DMS 273 treated with DMSO at 0.1 percent for 48 hours (cell line): ENCODE measurements around the gene KIF1B.

Experiments
- DNase-seq: peaks from one replicate; lab custom pipeline; 2025; lab: John Stamatoyannopoulos, UW

Gene KIF1B

DNA sequence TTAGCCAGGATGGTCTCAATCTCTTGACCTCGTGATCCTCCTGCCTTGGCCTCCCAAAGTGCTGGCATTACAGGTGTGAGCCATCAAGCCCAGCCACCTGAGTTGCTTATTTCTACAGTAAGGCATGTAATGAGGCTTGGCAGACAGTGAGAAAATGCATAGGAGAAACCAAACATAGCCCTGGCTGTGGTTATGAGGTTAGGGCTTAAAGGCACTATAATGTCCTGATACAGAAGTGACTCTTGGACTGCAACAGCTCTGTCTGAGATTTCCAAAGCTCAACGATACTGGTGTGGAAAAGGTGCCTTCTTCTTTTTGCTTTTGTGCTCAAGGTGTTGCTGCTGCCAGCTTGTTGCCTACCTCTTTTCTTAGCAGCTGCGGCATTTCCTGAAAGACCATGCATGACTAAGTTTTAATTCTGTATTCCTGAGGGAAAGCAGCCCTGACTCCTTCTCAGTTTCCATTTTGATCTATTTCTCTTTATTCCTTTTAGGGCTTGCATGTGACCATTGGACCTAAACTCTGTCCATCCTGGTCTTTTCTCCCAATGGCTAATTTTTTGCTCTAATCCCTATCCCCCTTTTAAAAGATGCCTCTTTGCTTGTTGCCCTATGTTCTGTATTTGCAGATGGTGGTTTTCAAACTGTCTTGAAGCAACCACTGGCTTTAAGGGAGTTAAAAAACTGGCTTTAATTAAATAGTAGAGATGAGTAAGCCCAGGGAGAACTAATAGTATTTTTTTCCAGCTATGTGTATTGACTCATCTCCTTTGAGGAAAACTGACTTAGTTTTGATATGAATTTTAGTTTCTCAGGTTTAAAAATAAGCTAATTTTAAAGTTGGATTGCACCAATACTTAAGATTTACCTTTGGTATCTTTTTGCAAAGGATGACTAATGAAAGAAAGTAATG is 70.3 kb downstream of the KIF1B start:
- no peak for DNase-seq

DNA sequence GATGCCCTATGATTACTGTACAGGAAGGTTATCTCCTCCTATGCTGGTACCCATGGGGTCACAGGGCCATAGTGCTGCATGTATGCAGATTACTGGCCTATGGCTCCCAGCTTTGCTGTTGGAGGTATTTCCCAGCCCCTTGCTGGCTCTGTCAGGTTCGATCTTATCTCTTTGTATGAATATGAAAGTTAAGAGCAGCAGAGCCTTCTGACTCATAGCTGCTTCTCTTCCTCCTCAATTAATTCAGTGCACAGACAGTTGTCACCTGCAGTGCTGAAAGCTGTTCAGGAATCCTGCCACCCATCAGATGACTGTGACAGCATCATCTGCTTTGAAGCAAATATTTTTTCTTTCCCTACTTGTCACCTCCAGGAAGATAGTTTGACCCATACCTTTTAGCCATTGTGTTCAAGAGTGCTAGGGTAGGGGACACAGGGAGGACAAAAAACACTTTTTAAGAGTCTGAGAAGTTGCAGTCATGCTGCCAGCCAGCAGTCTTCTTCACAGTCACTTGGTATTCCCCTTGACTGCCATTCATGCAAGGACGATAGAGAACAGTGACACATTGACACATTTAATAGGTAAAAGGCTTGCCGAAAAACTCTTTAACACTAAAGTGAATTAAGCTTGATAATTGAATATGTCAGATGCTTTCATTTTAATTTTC is 73.1 kb downstream of the KIF1B start:
- DNase-seq, result no peak

DNA sequence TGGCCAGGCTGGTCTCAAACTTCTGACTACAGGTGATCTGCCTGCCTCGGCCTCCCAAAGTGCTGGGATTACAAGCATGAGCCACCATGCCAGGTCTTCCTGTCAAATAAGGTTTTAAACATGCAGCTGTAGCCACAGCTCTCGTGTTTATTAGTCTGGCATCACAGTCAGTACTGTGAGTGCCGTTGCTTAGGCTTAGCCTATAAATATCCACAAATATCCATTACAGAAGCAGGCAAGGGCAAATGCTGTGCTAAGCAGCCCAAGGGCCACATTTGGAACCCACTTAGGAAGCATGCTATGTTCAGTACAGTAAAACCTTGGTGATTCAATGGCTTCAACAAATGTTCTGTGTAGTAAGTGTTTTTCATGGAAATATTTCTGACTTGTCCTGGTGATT is 75.9 kb downstream of the KIF1B start:
- DNase-seq, result no peak

DNA sequence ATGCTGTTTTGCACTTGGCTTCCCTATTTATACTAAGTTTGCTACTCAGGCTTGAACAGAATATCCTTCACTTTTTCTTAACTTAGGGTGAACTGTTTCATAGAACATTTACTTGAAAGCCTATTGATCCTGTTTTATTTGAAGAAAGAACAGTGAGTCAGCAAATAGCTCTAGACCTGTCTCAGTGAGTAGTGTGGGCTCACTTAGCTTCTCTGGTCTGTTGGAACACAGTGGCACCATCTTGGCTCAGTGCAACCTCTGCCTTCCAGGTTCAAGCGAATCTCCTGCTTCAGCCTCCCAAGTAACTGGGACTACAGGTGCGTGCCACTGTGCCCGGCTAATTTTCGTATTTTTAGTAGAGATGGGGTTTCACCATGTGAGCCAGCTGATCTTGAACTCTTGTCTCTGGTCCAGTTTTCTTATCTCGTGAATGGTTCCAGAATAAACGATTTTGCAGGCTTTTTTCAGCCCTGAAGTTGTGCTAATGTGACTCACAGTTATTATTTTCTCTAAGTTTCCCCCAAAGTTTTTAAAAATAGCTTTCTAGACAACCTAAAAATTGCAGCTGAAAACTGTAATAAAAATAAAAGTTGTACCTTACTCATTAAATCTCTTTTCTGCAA is 76.8 kb downstream of the KIF1B start:
- DNase-seq, result no peak

DNA sequence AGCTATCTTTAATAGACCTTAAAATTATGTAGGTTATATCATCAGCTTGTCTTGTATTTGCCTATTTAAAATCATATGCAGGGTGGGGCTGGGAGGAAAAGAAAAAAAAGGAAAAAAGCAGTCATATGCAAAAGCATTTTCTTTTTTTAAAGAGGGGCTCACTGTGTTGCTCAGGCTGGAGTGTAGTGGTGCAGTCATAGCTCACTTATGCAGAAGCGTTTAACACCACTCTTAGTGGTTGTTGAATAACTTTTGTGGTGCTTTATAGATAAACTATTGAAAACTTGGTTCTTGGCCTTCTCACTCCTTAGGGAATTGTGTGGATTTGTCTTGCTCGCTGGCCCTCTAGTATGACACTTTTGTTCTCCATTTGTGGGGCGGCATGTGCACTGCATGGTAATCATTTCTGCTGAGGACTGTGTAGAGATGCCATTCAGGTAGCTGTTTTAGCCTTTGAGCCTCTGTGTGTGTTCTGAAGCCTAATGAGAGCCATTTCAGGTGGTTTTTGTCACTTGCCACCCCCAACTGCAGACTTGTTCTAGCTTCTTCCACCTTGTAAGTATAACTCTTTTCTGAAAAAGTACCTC is 77.8 kb downstream of the KIF1B start:
- no peak for DNase-seq

DNA sequence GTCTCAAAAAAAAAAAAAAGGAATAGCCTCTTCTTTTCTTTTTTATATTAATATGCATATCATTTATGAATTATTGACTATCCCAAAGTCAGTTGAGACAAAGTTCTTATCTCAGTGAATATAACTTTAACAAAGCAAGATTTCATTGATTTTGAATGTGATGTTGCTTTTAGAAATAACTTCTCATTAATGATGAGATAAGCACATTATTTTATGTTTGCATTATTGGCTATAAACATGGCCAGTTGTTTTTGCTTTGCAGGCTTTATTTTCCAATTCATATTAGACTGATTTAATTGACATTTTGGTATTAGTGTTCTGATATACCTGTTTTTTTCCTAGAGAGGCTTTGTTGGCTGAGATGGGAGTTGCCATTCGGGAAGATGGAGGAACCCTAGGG is 81.3 kb downstream of the KIF1B start:
- no peak for DNase-seq

DNA sequence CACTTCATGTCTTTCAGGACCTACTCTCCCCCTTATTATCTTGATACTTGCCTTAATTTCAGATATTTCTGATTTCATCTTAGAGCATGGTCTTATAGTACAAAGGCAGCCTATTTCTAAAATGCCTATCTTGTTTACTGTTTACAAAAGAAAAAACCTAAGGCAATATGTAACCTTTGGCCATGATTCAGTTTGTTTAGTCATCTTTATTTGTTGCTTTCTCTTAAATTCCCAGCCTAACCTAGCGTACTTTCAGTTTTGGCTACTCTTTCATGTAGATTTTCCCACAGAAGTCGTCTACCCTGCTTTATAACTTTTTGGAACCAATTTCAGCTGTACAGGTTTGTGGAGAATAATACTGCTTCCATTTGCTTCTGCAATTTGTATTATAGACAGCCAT is 81.8 kb downstream of the KIF1B start:
- DNase-seq, result no peak

DNA sequence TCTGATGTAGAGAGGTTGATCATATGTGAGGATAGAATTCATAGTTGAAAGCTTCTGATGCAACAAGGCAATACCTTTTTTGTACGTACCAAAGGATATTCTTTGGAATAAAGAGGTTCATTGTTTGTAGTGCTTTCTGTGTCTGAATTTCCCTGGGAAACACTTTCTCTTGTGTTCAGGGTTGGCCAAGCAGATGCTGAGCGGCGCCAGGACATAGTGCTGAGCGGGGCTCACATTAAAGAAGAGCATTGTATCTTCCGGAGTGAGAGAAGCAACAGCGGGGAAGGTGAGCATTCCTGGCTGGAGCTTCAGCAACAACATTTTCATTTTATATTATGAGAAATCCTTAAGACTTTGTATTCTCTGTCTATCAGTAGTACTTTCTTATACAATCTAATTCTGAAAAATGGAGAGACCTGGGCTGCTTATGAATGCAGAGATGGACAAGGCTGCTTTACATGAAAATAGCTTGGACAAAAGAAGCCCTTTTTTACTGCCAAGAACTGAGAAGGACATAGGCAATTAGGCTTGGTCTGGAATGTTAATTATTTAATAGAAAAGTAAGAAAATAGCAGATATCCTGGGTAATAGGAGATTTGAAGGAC is 85.2 kb downstream of the KIF1B start:
- no peak for DNase-seq

DNA sequence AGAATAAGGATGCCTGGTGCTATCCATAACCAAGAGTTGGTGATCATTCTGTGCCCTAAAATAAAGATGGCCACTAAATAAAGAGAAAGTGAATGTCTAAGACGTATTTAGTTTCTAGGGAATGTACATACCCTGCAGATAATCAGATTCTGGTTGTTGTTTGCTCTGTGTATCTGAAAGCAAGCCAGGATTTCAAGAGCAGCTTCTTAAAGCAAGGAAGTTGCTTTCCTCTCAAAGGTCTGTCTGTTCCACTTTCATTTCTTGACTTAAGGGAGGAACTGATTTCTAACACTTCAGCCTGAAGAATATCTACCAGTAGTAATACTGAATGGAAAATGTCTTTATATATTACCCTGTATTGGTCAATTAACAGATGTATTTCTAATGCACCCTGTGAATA is 88.8 kb downstream of the KIF1B start:
- DNase-seq, result no peak

DNA sequence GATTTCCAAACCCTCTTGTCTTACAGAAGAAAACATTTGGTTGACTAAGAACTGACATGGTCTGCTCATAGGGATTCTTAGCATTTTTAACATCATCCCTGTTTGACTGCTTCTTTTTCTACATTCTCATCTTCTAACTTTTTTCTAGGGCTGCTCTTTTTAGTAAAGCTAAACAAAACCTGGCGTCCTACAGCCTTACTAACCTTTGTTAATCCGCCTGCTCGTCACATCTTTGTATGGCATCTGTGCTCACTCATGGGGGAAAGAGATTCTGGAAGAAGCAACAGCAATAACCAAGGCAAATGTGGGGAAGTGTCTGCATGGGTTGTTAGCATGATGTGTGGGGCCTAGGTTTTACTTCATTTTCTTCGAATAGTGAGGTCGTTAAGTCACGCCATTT is 92.0 kb downstream of the KIF1B start:
- no peak for DNase-seq

DNA sequence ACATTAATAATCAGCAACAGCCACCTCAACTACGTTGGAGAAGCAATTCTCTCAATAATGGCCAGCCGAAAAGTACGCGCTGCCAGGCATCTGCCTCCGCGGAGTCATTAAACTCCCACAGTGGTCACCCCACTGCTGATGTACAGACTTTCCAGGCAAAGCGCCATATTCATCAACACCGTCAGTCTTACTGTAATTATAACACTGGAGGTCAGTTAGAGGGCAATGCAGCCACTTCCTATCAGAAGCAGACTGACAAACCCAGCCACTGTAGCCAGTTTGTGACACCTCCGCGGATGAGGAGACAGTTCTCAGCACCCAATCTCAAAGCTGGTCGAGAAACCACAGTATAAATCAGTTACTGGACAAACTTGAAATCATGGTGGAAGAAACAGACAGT is 93.9 kb downstream of the KIF1B start:
- no peak for DNase-seq

DNA sequence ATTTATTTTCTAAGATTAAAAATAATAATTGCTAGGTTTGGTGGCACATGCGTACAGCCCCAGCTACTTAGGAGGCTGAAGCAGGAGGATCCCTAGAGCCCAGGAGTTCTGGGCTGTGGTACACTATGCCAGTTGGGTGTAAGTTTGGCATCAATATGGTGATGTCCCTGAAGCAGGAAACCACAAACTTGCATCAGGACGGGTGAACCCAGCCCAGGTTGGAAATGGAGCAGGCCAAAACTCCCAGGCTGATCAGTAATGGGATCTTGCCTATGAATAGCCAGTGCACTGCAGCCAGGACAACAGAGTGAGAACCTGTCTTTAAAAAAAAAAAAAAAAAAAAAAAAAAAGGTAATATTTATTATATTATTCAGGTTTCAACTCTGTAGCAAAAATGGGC is 96.1 kb downstream of the KIF1B start:
- no peak for DNase-seq

DNA sequence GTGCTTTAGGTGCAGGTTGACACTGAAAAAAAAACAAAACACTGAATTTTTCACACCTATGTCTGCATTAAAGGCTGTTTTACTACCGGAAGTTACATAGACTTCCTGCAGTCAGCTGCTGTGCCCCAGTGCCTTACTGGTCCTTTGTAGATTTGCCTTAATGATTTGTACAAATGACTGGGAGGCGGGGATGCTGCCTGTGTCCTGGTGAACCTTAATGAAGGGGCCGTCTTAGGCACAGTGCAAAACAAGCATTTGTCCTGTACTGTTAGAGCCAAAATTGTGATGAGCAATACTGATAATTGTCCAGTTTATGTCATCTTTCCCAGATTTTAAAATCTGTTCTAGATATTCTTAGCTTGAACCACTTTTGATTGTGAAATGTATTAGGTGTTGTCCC is 97.6 kb downstream of the KIF1B start:
- no peak for DNase-seq

DNA sequence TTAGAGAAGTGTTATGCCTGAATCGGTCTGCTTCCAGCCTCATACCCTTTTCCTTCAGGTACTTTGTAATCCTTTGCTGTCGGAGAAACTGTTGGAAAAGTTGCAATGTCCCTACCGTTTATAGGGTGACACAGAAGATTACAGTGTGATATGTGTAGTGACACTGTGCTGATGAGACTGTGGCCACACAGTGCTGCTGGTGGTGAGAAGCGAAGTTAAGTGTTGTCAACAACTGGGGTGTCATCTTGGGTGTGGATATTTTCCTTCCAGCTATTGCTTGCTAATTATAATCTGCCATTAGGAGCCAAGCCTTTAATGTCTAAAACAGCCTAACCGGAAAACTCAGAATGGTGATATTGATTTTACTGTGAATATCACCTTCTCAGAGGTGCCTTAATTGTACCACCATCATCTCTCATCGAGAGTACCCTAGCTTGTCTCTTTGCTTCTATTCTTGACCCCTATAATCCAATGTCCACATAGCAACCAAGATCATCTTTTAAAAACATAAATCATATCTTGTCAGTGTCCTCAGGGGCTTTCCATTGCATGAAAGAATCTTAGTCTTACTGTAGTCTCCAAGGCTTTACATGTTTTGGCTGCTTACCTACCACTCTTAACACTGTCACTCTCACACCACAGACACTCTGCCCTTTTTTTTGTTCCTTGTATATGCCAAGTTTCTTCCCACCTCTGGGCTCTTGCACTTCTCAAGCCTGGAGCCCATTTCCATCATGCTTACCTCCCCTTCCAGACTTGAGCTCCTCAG is 99.1 kb downstream of the KIF1B start:
- no peak for DNase-seq

DNA sequence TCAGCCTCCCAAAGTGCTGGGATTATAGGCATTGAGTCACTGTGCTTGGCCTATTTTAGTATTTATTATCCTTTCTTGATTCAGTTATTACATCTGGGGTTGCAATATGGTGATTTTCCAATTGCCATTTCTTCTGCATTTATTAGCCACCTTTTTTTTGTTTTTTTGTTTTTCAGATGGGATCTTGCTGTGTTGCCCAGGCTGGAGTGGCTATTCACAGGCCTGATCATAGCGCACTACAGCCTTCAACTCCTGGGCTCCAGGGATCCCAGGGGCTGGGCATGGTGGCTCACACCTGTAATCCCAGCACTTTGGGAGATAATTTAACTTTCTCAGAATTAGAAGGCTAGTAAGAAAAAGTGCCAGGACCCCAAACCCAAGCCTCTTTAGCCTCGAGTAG is 106.4 kb downstream of the KIF1B start:
- DNase-seq, result no peak

DNA sequence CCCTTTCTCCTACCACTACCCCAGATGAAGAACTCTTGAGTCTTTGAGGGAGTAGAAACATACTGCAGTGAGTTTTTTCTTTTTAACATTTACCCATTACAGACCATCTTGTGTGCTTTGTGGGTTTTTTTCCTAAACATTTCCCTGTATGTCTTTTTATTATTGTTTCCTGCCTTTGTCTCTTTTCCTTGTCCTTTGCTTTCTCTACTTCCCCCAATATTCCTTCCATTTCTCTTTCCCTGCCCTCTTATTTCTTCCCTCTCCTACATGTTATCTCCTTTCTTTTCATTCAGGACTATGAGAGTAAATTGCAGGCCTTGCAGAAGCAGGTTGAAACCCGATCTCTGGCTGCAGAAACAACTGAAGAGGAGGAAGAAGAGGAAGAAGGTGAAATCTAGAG is 109.4 kb downstream of the KIF1B start:
- no peak for DNase-seq

DNA sequence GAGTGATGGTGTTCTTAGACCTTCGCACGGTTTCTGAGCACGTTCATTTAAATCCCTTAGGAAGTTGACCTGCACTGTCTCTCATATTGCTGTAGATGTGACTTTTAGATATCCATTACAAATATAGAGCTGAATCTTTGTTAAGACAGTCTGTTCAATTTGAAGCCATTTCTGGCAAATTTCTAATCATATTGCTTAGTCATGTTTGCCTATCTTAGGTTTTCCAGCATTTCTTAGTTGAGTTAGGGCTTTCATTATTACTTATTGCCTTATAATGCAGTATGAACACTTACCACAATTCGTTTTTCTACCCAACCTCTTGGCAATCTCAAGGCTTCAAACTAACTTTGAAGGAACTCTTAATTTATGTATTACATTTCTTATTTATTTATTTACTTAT is 110.0 kb downstream of the KIF1B start:
- DNase-seq, result no peak

DNA sequence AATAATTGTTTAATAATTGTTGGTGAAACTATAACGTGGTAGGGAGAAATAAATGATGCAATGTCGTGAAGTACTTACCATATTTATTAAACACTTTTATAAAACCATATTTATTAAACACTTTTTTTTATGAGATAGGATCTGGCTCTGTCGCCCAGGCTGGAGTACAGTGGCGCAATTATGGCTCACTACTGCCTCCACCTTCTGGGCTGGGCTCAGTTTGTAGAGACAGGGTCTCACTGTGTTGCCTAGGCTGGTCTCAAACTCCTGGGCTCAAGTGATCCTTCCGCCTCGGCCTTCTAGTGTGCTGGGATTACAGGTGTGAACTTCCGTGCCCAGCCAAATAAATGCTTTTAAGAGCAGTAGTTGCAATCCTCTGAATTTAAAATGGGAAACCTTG is 112.5 kb downstream of the KIF1B start:
- DNase-seq, result no peak

DNA sequence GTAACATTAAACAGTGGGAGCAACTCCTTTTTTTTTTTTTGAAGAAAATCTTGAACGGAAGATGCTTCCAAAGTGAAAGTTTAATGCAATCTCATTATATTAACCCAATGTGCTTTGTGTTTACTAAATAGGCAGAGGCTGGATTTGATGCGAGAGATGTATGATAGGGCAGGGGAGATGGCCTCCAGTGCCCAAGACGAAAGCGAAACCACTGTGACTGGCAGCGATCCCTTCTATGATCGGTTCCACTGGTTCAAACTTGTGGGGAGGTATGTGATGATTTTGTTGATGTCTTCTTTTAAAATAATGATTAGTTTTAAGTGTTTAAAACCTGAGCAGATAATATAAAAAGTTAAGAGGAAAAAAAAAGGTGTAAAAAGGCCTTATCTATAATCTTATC is 114.3 kb downstream of the KIF1B start:
- DNase-seq, result no peak

DNA sequence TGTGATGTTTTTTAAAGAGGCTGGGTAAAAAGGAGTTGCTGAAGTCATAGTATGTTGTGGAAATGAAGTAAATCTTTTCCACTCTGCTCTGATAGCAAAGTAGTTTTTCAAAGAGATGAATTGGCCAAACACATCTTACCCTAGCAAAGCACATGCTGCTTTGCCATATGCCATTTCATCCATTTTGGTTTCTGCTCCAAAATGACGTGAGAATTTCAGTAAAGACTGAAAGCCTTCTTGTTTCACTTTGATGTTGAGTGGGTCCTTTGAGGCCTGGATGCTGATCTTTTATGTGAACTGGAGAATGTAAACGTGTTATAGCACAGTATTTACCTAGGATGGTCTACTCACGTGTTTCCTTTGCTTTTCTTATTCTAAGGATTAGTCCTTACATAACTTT is 115.2 kb downstream of the KIF1B start:
- no peak for DNase-seq

DNA sequence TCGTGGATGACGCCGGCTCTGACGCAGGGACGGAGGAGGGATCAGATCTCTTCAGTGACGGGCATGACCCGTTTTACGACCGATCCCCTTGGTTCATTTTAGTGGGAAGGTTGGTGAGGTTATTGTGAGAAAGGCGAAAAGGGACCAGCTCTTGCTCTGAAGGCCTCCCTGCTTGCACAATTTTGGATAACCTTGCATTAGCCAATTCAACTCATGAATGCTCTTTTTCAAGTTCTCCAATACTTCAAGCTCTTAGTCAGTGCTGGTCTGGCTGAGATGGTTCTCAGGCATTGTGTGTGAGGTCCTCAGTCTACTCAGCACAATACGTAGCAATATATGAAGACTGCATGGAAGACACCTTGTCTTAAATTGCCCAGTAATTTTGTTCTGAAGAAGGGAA is 115.9 kb downstream of the KIF1B start:
- no peak for DNase-seq
